ENCODE results near the gene ZNF467.

The ZNF467 gene

DNA sequence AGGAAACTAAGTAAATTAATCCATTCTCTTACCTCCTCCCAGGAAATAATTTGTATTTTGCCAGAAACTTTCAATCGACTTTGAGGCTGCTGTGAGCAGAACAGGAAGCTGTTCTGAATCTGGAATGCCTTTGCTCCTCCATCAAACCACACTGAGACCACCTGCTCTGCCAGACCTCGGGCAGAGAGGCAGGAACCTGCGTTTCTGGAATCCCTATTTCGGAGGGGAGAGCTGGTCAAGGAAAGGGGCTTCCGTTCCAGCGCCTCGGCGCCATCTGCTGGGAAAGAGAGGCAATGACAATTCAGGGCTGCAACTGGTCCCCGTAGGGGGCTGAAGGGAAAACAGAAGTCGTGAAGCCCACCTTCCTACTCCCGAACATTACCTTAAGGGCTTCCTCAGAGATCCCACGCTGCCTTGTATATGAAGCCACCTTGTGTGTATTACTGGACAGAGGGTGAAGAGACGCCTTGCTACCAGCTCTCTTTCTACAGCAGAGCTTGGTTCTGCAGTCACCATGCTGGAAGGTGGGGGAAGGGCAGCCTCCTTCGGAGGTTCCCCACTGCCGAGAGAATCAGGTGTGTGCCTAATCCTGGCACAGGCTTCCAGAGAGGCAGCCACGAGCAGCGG lies 31.2 kb downstream of the ZNF467 start:
- peak; percentile 14 for DNase-seq

GRCh38 chr7:149741629-149742028 lies 31.8 kb downstream of the ZNF467 start:
- DNase-seq: no peak

- DNase-seq: no peak
These were observed 36.7 kb downstream of the ZNF467 start for GRCh38 chr7:149736478-149737360.

DNA sequence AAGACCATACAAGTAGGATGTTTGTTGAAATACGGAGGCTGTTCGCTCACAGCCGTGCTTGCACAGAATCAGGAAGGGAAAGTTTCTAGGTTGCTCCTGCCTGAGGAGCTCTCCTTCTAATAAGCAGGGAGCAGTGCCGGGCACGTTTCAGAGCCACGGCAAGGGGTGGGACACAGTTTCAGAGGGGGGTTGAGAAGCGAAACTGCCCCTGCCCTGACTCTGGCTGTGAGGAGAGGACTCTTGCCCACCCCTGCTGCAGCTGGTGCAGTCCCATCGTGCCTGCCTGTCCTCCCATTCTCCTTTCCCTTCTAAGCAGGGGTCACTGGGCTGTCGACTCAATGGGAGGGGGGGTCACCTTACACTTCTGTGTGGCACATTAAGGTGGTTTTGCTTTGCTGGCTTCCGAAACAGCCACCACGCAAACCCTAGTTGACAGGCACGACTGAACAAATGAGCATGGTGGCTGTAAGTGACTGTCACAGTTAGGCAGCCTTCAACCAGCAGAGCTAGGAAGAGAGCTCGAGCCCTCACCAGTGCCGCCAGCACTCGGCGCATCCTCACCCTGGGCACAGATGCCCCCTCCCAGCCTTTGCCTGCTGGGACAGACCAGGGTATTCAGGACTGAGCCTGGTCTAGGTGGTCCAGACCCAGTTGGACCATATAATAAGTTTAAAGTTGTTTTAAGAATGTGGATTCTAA lies 37.5 kb downstream of the ZNF467 start:
- no peak for DNase-seq

- no peak for DNase-seq
These were observed 38.2 kb downstream of the ZNF467 start for GRCh38 chr7:149735181-149735602.

- DNase-seq: no peak
These were observed 38.7 kb downstream of the ZNF467 start for GRCh38 chr7:149734791-149735075.

DNA sequence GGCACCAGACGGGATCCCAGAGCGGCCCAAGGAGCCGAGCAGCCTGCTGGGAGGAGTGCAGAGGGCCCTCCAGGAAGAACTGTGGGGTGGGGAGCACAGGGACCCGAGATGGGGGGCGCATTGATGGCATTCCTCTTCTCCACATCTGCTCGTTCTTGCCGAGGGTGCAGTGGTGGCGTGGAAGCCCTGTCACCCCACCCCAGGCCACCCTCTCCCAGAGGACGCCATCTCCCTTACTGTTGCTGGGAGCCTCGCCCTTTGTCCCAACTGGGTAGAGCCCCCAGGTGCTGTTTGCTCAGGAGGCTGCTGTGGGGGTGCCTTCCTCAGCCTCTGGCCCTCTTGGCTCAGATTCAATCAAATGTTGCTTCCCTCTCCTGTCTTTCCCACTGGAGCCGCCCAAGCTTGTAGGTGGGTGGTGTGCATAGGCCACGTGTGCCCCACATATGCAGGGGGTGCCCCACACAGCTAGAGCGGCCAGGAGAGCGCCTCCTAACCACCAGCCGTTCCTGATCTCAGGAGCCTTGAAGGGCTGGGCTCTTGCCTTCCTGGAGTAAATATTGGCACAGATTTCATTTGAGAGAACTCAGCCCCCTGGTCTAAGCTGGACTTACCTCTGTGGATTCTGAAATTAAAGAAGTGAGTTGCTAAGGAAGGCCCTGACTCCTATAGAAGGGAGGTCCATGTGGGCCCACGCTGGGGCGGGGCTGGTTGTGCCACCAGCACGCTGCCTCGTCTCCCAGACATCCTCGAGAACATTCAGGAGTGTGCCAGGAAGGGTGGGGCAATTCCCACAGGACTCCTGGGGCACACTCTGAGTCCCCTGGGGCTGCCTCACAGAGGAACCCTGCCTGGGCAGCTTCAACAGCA lies 39.2 kb downstream of the ZNF467 start:
- no peak for DNase-seq

- no peak for DNase-seq
These were observed 40.1 kb downstream of the ZNF467 start for GRCh38 chr7:149733131-149733923.

DNA sequence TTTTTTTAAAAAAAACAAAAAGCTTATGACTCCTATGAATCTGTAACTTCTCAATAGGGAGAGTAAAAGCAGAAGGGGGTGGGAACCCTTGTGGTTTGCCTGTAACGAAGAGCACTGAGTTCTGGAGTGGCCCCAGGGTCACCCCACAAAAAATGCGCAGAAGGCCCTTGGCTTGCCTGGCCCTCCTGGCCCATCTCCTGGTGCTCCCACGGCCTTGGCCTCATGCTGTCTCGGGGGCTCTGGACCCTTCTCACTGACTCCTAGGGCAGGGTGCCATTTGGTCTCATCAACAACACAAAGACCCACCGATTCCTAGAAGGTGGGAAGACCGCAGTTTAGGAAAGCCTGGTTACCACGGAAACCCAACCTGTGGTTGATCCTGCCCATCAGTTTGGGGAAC lies 40.8 kb downstream of the ZNF467 start:
- DNase-seq: no peak

DNA sequence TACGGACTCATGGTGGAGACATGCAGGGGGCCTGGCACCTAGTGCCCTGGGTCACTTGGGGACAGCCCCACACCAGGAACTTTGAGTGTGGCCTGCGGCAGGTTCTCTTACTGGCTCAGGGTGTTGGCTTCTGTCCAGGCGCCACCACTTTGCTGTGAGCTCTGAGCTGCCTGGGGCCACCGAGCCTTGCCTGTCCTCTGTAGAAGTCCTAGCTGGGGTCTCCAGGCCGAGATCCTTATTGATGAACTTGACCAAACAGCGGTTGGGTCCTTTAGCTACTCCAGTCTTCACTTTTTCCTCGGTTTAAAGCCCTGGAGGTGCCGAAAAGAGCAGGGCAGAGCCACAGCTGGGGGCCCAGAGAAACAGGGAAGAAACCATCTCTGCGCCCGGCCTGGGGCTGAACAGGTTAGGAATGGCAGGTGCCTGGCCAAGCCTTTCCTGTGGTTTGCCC lies 41.3 kb downstream of the ZNF467 start:
- no peak for DNase-seq

DNA sequence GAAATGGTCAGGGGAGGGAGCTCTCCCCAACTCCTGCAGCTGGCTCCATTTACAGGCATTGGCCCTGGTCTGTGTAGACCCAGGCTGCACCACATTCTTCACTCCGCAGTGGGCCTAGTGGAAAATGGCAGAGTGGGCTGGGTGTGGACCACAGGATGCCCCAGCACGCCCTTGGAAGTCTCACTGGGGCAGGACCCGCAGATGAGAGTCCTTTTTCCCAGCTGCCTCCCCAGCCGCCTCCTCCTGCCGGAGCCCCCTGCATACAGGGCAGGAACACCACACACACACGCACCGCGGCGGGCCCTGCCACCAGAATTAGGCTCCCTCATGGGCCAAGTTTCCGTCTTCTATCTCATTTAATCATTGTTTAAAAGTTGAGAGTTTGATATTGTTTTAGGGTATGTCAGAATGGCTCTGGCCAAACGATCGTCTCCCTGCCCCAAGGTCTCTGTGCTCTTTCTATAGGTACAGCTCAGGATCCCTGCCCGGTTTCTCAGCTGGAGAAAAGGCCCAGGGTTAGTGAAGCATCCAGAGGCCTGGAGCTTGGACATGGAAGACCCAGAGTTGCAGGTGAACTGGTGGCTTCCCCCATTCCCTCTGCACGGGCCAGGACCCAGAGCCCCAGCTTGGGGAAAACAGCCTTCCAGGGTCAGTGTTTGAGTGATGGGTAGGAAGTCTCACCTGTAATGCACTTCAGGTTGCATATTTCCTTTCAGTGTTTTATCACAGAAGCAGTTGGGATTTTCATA lies 42.0 kb downstream of the ZNF467 start:
- no peak for DNase-seq

DNA sequence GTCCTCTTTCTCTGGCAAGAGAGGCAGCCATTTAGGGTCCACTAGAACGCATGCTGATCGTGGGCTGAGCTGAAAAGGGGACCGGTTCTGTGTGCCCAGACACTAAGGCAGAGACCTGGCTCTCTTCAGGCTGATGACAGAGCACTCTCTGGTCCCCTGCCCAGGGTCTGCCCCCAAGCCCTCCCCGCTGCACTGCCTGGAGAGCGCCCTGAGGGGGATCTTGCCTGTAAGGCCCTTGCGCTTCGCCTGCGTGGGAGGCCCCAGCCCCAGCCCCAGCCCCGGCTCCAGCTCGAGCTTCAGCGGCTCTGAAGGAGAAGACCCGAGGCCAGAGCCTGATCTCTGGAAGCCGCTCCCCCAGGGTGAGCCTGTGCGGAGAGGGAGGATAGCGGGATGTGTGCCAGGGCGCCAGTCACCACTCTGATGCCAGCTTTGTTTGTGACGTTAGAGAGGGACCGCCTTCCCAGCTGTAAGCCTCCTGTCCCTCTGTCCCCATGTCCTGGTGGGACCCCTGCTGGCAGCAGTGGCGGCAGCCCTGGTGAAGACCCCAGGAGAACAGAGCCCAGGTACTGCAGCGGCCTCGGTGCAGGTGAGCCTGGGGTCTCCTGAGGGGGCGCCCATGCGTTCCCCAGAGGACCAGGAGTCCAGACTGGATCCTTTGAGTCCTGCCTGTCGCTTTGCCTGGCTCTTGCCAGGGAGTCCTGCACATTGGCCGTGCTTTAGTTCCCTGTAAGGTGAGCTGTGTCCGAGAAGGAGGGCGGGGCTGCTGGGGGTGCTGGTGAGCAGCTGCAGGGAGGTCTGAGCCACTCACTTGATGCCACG lies 43.2 kb downstream of the ZNF467 start:
- DNase-seq: no peak

GRCh38 chr7:149729586-149729982 lies 43.8 kb downstream of the ZNF467 start:
- DNase-seq: no peak

DNA sequence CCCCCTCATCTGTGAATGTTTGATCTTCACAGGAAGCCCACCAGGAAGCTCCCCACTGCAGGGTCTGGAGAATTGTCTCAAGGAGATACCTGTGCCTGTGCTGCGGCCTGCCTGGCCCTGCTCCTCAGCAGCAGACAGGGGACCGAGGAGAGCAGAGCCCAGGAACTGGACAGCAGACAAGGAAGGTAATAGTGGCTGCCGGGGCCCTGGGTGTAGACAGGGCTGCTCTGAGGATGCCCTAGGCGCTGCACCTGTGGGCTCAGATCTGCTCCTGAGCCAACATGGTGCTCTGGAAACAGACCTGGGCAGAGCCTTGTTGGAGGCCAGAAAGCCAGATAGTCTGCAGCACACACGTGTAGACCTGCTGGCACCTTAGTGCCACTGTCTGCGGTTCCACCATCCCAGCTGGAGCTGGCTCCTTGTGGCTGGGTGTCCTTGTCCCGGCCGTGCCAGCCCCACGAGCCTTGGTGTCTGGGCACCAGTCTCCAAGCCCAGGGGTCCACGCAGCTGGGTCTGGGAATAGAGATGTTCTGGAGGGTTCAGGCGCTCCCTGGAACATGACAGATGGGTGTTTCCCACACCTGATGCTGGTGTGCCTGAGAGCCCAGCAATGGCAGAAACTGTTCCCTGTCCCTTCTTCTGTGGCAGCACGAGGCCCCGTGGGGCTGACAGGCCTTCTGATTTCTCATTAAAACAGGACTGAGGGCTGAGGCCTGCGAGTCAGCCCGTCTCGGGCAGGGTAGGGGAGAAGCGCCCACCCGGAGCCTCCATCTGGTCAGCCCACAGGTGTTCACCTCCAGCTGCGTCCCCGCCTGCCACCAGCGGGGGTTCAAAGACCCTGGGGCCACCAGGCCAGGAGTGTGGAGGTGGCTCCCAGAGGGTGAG lies 44.7 kb downstream of the ZNF467 start:
- DNase-seq: no peak

DNA sequence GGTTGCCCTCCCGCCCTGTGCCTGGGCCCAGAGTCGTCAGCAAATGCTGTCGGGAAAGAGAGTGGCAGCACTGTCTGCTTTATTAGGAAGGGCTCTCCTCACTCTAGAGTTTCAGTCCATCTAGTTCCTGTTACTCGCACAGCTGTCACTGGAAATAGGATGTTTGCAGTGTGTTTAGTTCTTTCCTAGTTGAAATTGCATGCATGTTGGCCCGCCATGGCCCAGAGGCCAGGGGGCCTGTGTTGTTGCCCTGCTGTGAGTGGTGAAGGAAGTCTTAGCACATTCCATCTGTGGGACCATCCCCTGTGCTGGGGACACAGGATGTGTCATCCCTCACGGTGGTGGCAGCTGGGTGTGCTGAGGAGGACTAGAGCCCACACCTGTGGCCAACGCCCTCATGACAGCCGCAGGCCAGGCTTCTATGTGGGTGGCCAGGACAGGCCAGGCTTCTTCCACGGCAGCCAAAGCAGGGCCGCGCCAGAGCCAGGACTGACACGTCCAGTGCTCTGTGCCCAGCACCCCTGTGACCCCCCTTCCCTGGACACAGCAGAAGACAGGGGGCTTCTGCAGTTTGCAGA lies 45.4 kb downstream of the ZNF467 start:
- DNase-seq: no peak

DNA sequence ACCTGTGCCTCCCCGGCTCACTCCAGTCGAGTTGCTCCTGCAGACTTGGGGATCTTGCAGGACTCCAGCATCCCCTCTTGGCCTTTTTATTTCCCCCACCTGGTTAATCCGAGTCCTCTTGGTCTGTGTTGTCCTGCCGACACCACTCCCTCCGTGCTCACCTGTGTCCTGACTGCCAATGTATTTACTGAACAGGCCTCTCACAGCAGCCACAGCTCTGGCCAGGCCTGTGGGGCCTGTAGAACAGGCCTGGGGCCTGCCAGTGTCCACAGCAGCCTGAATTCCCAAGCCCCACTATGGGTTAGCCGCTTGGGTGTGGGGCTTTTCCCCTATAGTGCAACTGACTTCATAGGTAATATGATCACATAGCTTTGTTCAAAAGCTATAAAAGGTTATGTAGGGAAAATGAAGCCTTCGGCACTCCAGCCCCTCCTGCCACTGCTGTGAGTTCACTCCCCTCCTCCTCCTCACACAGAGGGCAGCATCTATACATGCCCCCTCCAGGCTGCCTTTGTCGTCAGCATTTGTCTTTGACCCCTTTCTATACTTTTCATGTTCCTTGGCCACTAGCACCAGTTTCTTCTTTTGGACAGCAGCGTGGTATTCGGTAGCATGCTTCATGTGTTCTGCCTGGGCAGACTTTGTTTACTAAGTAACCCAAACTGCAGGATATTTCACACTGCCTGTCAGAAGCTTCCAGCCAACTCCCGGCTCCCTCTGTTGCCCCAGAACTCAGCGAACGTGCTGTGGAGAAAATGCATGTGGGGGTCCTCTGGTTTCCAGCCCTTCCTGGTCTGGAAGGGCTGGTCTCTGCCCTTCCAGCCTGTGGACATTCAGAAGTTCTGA lies 46.1 kb downstream of the ZNF467 start:
- DNase-seq: no peak

GRCh38 chr7:149725916-149726315 lies 47.5 kb downstream of the ZNF467 start:
- DNase-seq: no peak

DNA sequence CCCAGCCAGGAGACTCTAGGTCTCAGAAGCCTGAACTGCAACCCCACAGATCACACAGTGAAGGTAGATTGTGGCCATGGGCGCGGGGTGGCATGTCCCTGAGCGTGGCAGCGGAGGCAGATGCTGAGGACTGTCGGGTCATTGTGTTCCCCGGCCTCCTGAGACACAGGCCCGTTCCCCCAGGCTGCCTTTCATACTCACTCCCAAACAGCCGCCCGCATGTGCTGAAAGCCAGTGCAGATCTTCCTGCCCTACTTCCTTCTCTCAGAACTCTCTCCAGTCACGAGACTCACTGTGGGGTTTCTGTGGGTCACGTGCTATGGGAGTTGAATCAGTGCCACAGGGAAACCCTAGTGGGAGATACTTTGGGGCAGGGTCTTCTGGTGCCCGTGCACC lies 48.0 kb downstream of the ZNF467 start:
- DNase-seq: no peak

All from NCI-H1048 (cell line).